ENCODE data around the gene TMEM53.
"Not testable (repeated sequence)": the region's sequence is repeated elsewhere in the genome, so short reads cannot be mapped to it uniquely, and the experiment has no call there.

Gene TMEM53

GRCh38 chr1:44675186-44675585 lies 905 bp upstream of the TMEM53 start:
- FAIRE-seq (no peak), DNase-seq (ENCODE audit: insufficient read length, low spot score) (no peak)

GRCh38 chr1:44673675-44674112 lies 587 bp downstream of the TMEM53 start:
- DNase-seq (ENCODE audit: insufficient read length, low spot score) = peak; percentile 11
- no peak for FAIRE-seq

- FAIRE-seq (no peak), DNase-seq (ENCODE audit: insufficient read length, low spot score) (no peak)
These were observed 1.2 kb downstream of the TMEM53 start for GRCh38 chr1:44672961-44673674.

- DNase-seq (ENCODE audit: insufficient read length, low spot score) = peak; percentile 39
- no peak for FAIRE-seq
These were observed 1.9 kb downstream of the TMEM53 start for GRCh38 chr1:44672254-44672955.

- no peak for FAIRE-seq
- DNase-seq (ENCODE audit: insufficient read length, low spot score) = no peak
These were observed 3.3 kb downstream of the TMEM53 start for GRCh38 chr1:44670751-44671640.

GRCh38 chr1:44666719-44667118 lies 7.6 kb downstream of the TMEM53 start:
- FAIRE-seq; DNase-seq (ENCODE audit: insufficient read length, low spot score): not testable (repeated sequence)

- DNase-seq (ENCODE audit: insufficient read length, low spot score) (no peak), FAIRE-seq (no peak)
These were observed 9.4 kb downstream of the TMEM53 start for GRCh38 chr1:44664730-44665370.

- FAIRE-seq (no peak), DNase-seq (ENCODE audit: insufficient read length, low spot score) (no peak)
These were observed 10.9 kb downstream of the TMEM53 start for GRCh38 chr1:44663417-44663816.

- DNase-seq (ENCODE audit: insufficient read length, low spot score) (no peak), FAIRE-seq (no peak)
These were observed 11.6 kb downstream of the TMEM53 start for GRCh38 chr1:44662683-44663030.

GRCh38 chr1:44661781-44662682 lies 12.2 kb downstream of the TMEM53 start:
- FAIRE-seq = no peak

GRCh38 chr1:44660176-44660575 lies 14.1 kb downstream of the TMEM53 start:
- FAIRE-seq = no peak
- DNase-seq (ENCODE audit: insufficient read length, low spot score) = no peak

More at GRCh38 chr1:44661781-44662682, 12.2 kb downstream of the TMEM53 start:
- no peak for DNase-seq (ENCODE audit: insufficient read length, low spot score)

GRCh38 chr1:44659566-44659965 lies 14.7 kb downstream of the TMEM53 start:
- FAIRE-seq (no peak), DNase-seq (ENCODE audit: insufficient read length, low spot score) (no peak)

GRCh38 chr1:44655609-44656008 lies 18.7 kb downstream of the TMEM53 start:
- DNase-seq (ENCODE audit: insufficient read length, low spot score) (no peak), FAIRE-seq (no peak)

- DNase-seq (ENCODE audit: insufficient read length, low spot score) (no peak), FAIRE-seq (no peak)
These were observed 19.6 kb downstream of the TMEM53 start for GRCh38 chr1:44654621-44655187.

- FAIRE-seq = no peak
- no peak for DNase-seq (ENCODE audit: insufficient read length, low spot score)
These were observed 20.9 kb downstream of the TMEM53 start for GRCh38 chr1:44653107-44653964.

GRCh38 chr1:44652445-44653106 lies 21.7 kb downstream of the TMEM53 start:
- DNase-seq (ENCODE audit: insufficient read length, low spot score) (peak; percentile 75), FAIRE-seq (peak; percentile 86)

GRCh38 chr1:44651069-44651468 lies 23.2 kb downstream of the TMEM53 start:
- DNase-seq (ENCODE audit: insufficient read length, low spot score) = no peak
- FAIRE-seq = no peak

Data from HTR-8/SVneo (cell line).